C1 segment of cervical spinal cord (tissue), 14 donors: ENCODE data around the gene SH3BGRL3.
"Not testable (repeated sequence)": the region's sequence is repeated elsewhere in the genome, so short reads cannot be mapped to it uniquely, and the experiment has no call there.

Experiments
- DNase-seq, 14 donors: peaks; one replicate each; lab custom pipeline; 2025; lab: John Stamatoyannopoulos, UW

Gene SH3BGRL3

GRCh38 chr1:26290882-26291261 is 11.0 kb downstream of the SH3BGRL3 start:
- no peak for DNase-seq

- no peak for DNase-seq
These were observed 11.5 kb downstream of the SH3BGRL3 start for GRCh38 chr1:26291433-26291832.

- DNase-seq, result no peak
These were observed 12.1 kb downstream of the SH3BGRL3 start for GRCh38 chr1:26291939-26292338.

GRCh38 chr1:26292735-26293134 is 12.8 kb downstream of the SH3BGRL3 start:
- DNase-seq, result not testable (repeated sequence)

- no peak for DNase-seq
These were observed 14.1 kb downstream of the SH3BGRL3 start for GRCh38 chr1:26293911-26294463.

DNA sequence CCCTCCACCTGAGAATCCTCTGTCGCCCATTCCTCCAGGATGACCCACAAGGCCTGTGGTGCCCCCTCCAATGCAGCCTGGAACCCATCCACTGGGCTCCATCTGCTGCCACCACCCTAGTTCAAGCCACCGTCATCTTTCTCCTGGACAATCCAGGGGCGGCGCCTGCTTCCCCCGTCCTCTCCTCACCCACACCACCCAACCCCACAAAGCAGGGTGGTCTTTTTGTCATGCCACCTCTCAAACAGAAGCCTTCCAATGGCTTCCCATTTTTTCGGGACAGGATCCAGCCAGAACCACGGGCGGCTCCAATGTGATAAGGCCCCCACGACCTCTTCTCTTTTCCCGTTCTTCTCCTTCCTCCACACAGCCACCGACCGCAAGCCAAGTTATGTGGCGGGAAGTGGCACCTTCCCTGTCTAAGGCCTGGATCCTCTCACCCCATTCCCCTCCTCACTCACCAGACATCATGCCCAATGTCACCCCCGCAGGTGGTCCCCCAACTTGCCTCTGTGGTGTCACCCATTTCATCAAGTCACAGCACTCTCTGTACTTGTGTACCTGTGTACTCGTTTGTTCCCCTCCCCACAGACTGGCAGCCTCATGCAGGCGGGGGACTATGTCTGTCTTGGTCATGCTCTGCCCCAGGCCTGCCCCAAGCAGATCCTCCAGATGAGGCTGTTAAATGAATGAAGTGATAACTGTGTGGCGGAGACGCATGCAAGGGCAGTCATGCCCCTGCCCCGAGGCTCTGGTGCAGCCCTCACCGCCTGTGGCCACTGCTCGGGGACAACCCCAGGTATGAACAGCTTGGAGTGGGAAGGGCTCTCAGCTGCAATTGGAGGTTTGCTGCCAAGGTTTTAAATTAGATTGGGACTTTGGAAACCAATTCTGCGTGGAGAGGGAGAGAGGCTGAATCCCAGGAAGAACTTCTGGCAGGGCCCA is 15.6 kb downstream of the SH3BGRL3 start:
- no peak for DNase-seq

DNA sequence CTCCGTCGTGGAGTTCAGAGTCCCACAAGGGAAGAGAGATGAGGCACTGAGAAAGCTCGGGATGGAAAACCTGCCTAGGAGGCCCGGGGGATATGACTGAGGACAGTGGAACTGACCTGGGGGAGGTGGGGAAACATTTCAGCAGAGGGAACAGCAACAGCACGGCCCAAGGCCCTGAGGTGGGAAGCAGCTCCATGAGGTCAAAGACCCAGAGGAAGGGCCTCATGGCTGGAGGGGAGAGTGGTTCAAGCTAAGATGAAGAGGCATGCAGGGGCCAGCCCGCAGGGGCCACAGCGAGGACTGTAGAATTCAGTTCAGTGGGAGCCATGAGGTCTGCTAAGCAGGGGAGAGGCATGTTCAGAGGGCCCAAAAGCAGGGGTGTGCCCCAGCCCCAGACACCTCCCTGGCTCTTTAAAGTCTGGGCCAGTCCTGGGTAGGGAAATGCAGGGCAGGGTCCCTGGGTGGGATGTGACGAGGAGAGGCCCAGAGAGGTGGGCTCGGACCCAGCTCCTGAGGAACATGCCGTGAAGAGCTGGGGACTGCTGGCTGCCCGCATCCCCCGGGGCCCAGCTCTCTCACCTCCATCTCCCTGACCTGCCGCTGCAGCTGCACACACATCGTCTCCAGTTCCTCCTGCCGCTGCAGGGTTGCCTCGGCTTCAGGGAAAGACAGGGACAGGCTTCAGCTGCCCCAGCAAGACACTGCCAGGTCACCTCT is 16.6 kb downstream of the SH3BGRL3 start:
- no peak for DNase-seq

- DNase-seq, result no peak
These were observed 17.3 kb downstream of the SH3BGRL3 start for GRCh38 chr1:26297057-26297790.

- DNase-seq, result no peak
These were observed 17.9 kb downstream of the SH3BGRL3 start for GRCh38 chr1:26297791-26298124.

DNA sequence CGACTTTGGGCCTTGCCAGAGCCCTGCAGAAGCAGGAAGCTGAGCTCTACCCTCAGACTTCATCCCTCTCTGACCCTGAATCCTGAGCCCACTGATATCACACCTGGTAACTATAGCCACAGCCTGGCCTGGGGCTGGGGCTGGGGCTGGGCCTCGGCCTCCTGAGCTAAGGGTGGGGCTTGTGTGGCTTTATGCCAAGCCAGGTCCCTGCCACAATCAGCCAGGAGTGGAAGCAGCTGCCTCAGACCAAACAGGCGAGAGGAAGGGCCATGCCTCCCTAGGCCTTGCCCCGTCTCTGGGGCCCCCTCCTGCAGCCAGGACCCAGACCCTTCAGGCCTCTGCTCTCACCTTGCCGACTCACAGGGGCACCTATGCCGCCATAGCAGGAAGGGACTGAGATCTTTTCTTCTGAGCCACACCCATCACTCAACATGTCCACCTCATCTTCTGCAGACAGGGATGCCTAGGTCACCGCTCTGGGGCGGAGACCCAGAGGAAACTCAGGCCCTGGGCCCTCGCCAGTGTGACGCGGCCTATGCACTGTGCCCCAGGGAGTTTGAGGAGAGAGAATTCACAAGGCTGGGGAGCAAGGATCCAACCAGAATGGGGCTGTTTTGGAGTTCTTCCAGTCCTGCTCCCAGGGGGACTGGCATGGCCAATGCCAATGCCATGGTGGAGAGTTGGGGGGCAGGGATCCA is 20.8 kb downstream of the SH3BGRL3 start:
- DNase-seq, result no peak

DNA sequence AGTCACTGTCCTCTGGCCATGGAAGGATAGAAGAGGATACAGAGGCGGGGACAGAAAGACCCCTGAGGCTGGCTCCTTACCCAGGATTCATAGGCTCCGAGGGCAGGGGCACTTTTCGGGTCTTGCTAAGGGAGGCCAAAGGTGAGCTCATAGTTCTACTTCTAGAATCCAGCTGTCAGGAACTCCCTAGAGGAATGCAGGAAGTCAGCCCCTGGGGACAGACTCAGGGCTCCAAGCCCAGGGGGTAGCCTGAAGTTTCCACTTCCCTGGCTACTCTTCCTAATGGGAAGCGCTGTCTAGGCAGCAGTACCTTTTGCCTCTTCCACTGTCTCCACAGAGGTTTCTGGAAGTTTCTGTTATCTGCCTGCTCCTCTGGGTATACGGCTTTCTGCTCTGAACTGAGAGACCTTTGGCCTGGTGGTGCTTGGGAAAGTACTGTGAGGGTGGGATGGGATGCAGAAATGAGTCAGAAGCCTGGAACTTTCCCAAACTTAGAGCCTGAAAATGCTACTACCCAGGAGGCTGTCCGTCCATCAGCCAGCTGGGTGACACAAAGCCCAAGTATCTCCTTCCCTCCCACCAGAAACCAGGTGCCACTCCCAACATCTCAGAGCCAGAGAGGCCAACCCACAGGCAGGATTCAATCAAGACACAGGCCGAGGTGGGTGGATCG is 23.0 kb downstream of the SH3BGRL3 start:
- DNase-seq, result no peak

DNA sequence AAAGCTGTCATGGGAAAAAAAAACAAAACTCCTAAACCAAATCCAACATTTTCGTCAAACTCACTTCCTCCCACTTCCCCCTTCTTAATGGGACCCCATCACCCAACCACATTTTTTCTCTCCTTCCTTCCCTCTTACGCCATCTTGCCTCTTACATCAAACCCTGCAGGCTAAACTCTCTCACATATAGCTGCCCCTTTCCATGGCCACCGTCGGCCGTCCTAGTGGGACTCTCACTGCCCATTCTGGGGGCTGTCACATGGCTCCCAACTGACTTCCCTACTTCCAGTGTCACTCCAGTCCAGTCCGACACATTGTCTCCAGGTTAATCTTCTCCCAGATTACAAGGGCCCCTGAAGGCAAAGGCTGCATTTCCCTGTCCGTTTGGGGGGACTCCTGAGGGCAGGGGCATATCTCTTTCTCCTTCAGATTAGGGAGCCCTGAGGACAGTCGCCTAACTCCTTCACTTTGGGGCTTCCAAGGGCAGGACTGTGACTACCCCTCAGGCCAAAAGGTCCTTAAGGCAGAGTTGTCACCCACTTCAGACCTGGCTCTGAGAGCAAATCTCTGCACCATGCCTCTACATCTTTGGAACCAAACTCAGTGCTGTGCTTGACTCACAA is 25.9 kb downstream of the SH3BGRL3 start:
- DNase-seq, result no peak

DNA sequence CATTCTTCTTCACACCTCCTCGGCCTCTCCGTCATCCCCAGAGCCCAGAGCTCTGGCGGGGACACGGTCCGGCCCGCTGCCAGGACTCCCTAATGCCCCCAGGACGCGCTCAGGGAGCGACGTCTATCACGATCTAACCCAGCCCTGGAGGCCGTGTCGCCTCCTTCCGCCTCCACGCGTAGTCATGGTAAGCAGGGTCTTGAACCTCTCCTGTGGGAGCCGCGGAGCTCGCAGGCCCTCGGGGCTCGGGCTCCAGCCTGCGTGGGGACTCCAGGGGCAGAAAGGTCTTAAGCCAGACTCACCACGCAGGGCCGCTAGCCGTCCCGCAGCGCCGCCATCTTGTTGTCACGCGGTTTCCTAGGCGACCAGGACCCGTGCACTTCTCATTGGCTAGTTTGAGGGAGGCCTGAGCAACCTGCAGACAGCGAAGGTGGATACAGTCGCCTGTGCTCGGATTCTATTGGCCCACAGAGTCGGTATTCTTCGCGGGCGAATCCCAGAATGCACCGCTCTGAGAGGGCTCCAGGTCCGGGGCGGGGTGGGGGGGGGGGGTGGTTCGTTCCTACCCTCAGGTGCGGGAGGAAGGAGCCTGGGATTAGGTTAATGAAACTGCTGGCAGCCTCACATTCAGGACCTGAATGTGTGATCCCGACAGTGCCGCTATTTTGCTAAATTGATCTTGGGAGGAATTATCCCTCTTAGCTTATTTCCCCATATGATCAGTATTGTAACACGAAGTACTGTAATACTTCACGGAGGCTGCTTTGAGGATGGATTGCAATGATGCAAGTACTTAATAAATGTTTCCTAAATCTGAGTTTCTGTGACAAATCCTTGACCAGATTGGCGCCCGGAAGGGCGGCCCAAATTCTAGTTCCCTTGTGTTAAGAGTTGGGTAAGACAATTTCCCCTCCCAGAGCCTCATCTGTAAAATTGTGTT is 26.7 kb downstream of the SH3BGRL3 start, which contains the start of gene UBXN11:
UBXN11 (minus strand) TSS at position 347 of the 940 bp plus-strand sequence. CDS start 3,753 bp downstream, outside the sequence.
- DNase-seq, result peak; percentile 14 to 95 (median 72)

- no peak for DNase-seq
These were observed 27.5 kb downstream of the SH3BGRL3 start for GRCh38 chr1:26307363-26307781.

DNA sequence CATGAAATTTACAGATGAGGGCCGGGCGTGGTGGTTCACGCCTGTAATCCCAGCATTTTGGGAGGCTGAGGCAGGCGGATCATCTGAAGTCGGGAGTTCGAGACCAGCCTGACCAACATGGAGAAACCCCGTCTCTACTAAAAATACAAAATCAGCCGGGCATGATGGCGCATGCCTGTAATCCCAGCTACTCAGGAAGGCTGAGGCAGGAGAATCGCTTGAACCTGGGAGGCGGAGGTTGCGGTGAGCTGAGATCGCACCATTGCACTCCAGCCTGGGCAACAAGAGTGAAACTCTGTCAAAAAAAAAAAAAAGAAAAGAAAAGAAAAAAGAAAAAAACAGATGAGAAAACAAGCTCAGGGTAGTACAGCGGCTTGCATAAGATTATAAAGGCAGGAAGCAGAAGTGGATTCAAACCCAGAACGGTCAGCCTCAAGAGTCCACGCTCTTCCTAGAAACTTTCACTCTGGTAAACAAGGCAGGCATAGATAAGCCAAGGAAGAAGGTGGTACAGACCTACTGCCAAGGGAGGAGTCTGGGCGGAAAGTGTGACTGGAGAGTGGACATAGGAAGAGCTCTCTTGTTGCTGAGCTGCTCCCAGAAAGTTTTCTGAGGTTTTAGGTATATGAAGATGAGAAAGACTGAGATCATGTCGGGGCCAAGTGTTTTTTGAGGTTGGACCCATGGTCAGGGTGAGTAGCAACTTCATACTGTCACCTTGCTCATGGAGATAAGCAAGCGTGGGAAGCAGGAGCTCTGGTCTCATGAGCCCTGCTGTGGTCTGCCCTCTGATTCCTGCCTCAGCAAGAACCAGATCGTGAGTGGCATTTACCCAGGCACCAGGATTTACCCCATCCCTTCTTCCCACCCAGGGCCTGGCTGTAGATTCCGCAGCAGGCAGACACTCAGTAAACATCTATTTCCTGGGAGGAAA is 28.3 kb downstream of the SH3BGRL3 start:
- not testable (repeated sequence) for DNase-seq

DNA sequence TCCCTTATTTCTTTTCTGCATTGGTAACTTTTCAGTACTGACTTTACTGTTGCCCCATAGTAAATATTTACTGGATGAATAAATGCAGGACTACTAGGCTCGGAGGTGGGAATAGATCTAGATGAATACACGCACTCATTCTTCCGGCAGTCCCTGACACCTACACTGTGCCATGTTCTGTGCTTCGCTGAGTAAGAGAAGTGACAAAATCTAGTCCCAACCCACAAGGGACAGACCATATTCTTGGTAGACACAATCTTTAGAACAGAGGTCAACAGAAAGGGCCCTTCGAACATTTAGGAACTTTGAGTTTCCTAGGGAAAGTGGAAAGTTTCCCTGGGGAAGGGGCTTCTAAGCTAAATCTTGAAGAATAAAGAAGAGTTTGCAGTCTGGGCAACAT is 34.6 kb downstream of the SH3BGRL3 start:
- no peak for DNase-seq
